H1 (cell line): ENCODE results near the gene CIZ1. TPM values are rescaled to one million over a fixed set of nuclear protein-coding genes. Genes with fewer than 3 reads are reported as not detected.
A peak's percentile ranks its signal among the peaks of the same experiment; 100 is the strongest.

Experiments
- BRCA1 ChIP-seq: IDR thresholded peaks from 2 replicates; pipeline ENCODE4 v1.6.1; 2012; ENCODE audit warnings: low read depth, low read length, improper control_type of control experiment
- CREB1 ChIP-seq: IDR thresholded peaks from 2 replicates; pipeline ENCODE4 v1.6.1; 2012; ENCODE audit warnings: inconsistent platforms
- EGR1 ChIP-seq: IDR thresholded peaks from 2 replicates; pipeline ENCODE4 v1.6.1; 2011; ENCODE audit warnings: low read depth, low read length, borderline replicate concordance
- EP300 ChIP-seq, 2 experiments: IDR thresholded peaks; 1 replicate in 1 of 2; 2 replicates in 1 of 2; pipeline ENCODE4 v1.6.1; 2011 to 2012; ENCODE audit warnings: low read depth in 2 of 2, low read length in 2 of 2, mild to moderate bottlenecking in 2 of 2, borderline replicate concordance in 1 of 2, inconsistent platforms in 1 of 2, moderate library complexity in 1 of 2
- HDAC2 ChIP-seq, 2 experiments: fragments of 300-600 bp in 1 of 2; sonication (generic) in 1 of 2; IDR thresholded peaks; 2 replicates each; pipeline ENCODE4 v1.6.1; 2011 to 2012; ENCODE audit warnings: low read depth in 2 of 2, low read length in 2 of 2, mild to moderate bottlenecking in 2 of 2, moderate library complexity in 2 of 2, borderline replicate concordance in 1 of 2, inconsistent platforms in 1 of 2
- JUN ChIP-seq: IDR thresholded peaks from 2 replicates; pipeline ENCODE4 v1.6.1; 2011; ENCODE audit warnings: low read depth, mild to moderate bottlenecking, improper control_type of control experiment, low read length
- RAD21 ChIP-seq, 2 experiments: IDR thresholded peaks in 1 of 2; conservative IDR thresholded peaks in 1 of 2; 2 replicates each; pipeline ENCODE4 v1.6.1; 2011; ENCODE audit warnings: low read depth in 2 of 2, low read length in 2 of 2, improper control_type of control experiment in 1 of 2, inconsistent platforms in 1 of 2, mild to moderate bottlenecking in 1 of 2, moderate library complexity in 1 of 2
- SIN3A ChIP-seq, 2 experiments: IDR thresholded peaks in 1 of 2; conservative IDR thresholded peaks in 1 of 2; 2 replicates each; pipeline ENCODE4 v1.6.1; 2011 to 2012; ENCODE audit warnings: low read length in 2 of 2, improper control_type of control experiment in 1 of 2, low read depth in 1 of 2, mild to moderate bottlenecking in 1 of 2
- SP1 ChIP-seq: IDR thresholded peaks from 2 replicates; pipeline ENCODE4 v1.6.1; 2011; ENCODE audit warnings: low read depth, low read length
- SP4 ChIP-seq: IDR thresholded peaks from 2 replicates; pipeline ENCODE4 v1.6.1; 2012; ENCODE audit warnings: low read length, inconsistent platforms
- TBP ChIP-seq: IDR thresholded peaks from 2 replicates; pipeline ENCODE4 v1.6.1; 2011; ENCODE audit warnings: low read depth, low read length, improper control_type of control experiment
- TCF12 ChIP-seq: IDR thresholded peaks from 2 replicates; pipeline ENCODE4 v1.6.1; 2011; ENCODE audit warnings: low read depth, mild to moderate bottlenecking, low read length
- polyA plus RNA-seq, 7 experiments: library from polyadenylated mRNA; depleted of rRNA in 3 of 7; stranded (reverse) in 5 of 7; unstranded in 2 of 7; fragments of >200 nt in 5 of 7; fragments of 200-250 nt in 2 of 7; gene quantifications; 1 replicate in 5 of 7; 2 replicates in 1 of 7; 4 replicates in 1 of 7; pipeline versions ENCODE4 v1.2.1 to v1.2.3, GENCODE V29; 2011 to 2013; ENCODE audit warnings: missing spikeins in 2 of 7, mixed read lengths in 2 of 7
- total RNA-seq: library from RNA; stranded (reverse); fragmentation: NEBNext Ultra II Directional; extraction: Animal tissue kit (Norgen Biotek cat#: 25700); gene quantifications from 2 replicates; pipeline ENCODE4 v1.2.1, GENCODE V29; 2021
- TF ChIP-seq, protein P1 (sequence below), 3 experiments: IDR thresholded peaks; 1 replicate in 2 of 3; 2 replicates in 1 of 3; pipeline versions ENCODE4 v1.5.1 to v1.6.1; 2011; ENCODE audit warnings: low read length in 3 of 3, mild to moderate bottlenecking in 3 of 3, inconsistent platforms in 2 of 3, low read depth in 1 of 3, moderate library complexity in 1 of 3; ENCODE audit not compliant: insufficient read depth in 1 of 3; ENCODE audit errors: control extremely low read depth in 1 of 3

Gene CIZ1
- total and polyA plus RNA-seq, 2 of the 8 experiments (the other 6 are each of a cell fraction or from before 2014, with no cell fraction given), result 66.0 to 107 TPM

DNA sequence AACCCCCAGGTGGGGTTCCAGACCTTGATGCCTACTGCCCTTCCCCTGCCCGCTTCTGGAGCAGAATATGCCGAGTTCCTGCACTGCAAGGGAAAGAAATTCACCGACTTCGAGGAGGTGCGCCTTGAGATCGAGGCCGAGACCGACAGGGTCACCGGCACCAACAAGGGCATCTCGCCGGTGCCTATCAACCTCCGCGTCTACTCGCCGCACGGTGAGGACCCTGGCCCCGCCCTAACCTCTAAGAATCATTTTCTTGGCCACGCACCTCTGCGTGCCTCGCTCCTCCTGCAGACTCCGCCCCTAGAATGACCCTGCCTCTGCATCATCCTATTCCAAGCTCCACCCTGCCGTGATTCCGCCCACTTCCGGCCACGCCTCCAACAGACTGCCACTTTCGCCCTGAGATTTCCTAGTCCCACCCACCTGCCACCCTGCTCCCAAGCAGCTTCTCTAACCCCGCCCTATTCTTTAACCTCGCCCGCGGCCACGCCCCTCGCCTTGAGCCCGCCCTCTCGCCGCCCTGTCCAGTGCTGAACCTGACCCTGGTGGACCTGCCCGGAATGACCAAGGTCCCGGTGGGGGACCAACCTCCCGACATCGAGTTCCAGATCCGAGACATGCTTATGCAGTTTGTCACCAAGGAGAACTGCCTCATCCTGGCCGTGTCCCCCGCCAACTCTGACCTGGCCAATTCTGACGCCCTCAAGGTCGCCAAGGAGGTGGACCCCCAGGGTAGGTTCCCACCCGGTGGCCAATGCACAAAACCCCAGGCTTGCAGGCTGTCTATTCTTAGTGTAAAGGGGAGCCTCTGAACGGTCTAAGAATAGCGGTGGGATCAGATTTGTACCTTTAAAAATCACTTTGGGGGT lies 27.4 kb upstream of the CIZ1 start (continued):
- TF ChIP-seq TBP (no peak), EP300 (IDR thresholded peaks at IDR 0.05; ENCODE audit: borderline replicate concordance in 1 of 2, low read depth in 2 of 2, low read length in 2 of 2) (no peak), RAD21 (IDR thresholded peaks at IDR 0.05 in 1 of 2, conservative IDR thresholded peaks at IDR 0.05 in 1 of 2; ENCODE audit: low read depth in 2 of 2, low read length in 2 of 2) (peak in 1 of 2 experiments; percentile 3; a peak in 1 of 4 replicates), SP1 (peak; percentile 74; the same call in 1 of the 2 replicates), SIN3A (conservative IDR thresholded peaks at IDR 0.05 in 1 of 2, IDR thresholded peaks at IDR 0.05 in 1 of 2; ENCODE audit: low read depth in 1 of 2, low read length in 2 of 2) (peak in 1 of 2 experiments; percentile 68; a peak in 1 of 4 replicates), EGR1 (no peak), CREB1 (peak; percentile 72), TCF12 (no peak), BRCA1 (no peak), SP4 (peak; percentile 95), HDAC2 (IDR thresholded peaks at IDR 0.05; ENCODE audit: borderline replicate concordance in 1 of 2, low read depth in 2 of 2, low read length in 2 of 2) (no peak), JUN (no peak)
- TF ChIP-seq, protein P1, sequence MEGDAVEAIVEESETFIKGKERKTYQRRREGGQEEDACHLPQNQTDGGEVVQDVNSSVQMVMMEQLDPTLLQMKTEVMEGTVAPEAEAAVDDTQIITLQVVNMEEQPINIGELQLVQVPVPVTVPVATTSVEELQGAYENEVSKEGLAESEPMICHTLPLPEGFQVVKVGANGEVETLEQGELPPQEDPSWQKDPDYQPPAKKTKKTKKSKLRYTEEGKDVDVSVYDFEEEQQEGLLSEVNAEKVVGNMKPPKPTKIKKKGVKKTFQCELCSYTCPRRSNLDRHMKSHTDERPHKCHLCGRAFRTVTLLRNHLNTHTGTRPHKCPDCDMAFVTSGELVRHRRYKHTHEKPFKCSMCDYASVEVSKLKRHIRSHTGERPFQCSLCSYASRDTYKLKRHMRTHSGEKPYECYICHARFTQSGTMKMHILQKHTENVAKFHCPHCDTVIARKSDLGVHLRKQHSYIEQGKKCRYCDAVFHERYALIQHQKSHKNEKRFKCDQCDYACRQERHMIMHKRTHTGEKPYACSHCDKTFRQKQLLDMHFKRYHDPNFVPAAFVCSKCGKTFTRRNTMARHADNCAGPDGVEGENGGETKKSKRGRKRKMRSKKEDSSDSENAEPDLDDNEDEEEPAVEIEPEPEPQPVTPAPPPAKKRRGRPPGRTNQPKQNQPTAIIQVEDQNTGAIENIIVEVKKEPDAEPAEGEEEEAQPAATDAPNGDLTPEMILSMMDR (IDR thresholded peaks at IDR 0.05; ENCODE audit: control extremely low read depth in 1 of 3, insufficient read depth in 1 of 3, low read depth in 1 of 3, low read length in 3 of 3), result no peak
